ENCODE data around the gene PKNOX1. TPM values are rescaled to one million over a fixed set of nuclear protein-coding genes. Genes with fewer than 3 reads are reported as not detected.
A peak's percentile ranks its signal among the peaks of the same experiment; 100 is the strongest.

PKNOX1 gene
- polyA plus RNA-seq, 3 donors, result 9.2 to 11.8 (median 9.9) TPM

- no peak for DNase-seq
- Histone ChIP-seq H3K27ac (ENCODE audit: low read depth in 1 of 2, low read length in 2 of 2) (no peak overlapping the region), H2AFZ (ENCODE audit: insufficient read depth, low read depth, low read length, poor library complexity, severe bottlenecking) (no peak overlapping the region), H3K27me3 (ENCODE audit: control insufficient read depth in 2 of 2, insufficient read depth in 2 of 2, low read length in 2 of 2) (no peaks in the 10 kb centered on the region), H3K9ac (ENCODE audit: insufficient read depth, low read length, poor library complexity, severe bottlenecking) (no peak overlapping the region), H3K9me3 (replicated peaks in 1 of 2; ENCODE audit: control insufficient read depth in 1 of 2, insufficient read depth in 1 of 2, low read length in 2 of 2) (no peaks in the 10 kb centered on the region), H3K79me2 (ENCODE audit: insufficient read depth, low read length) (no peaks in the 10 kb centered on the region), H3K36me3 (replicated peaks in 1 of 2; ENCODE audit: control insufficient read depth in 1 of 2, insufficient read depth in 2 of 2, low read length in 2 of 2) (peaks cover 78 to 83% of the 10 kb centered on the region in 2 donors), H3K4me1 (ENCODE audit: control insufficient read depth in 1 of 2, insufficient read depth in 2 of 2, low read length in 2 of 2) (no peaks in the 10 kb centered on the region), H4K20me1 (ENCODE audit: insufficient read depth, low read length) (no peaks in the 10 kb centered on the region), H3K4me2 (replicated peaks; ENCODE audit: extremely low read depth, low read length, poor library complexity, severe bottlenecking) (no peak overlapping the region), H3K4me3 (replicated peaks in 1 of 3; ENCODE audit: low read depth in 2 of 3, low read length in 3 of 3) (no peak overlapping the region)
- Mint-ChIP-seq H3K4me3 (no peak overlapping the region), H3K4me1 (peaks cover 3% of the 10 kb centered on the region), H3K27ac (peak overlapping the region in 2 of 7 donors; percentile 27 to 57), H3K36me3 (peaks cover 79 to 90% of the 10 kb centered on the region in 2 donors), H3K9me3 (no peaks in the 10 kb centered on the region), H3K27me3 (ENCODE audit: low read depth in 3 of 3) (no peaks in the 10 kb centered on the region)
- WGBS (ENCODE audit: insufficient coverage), result 94% methylated on average over 5 of the region's 6 CpGs
- intact Hi-C loops (cut with micrococcal nuclease), result no loop called here
- TF ChIP-seq, protein P1, sequence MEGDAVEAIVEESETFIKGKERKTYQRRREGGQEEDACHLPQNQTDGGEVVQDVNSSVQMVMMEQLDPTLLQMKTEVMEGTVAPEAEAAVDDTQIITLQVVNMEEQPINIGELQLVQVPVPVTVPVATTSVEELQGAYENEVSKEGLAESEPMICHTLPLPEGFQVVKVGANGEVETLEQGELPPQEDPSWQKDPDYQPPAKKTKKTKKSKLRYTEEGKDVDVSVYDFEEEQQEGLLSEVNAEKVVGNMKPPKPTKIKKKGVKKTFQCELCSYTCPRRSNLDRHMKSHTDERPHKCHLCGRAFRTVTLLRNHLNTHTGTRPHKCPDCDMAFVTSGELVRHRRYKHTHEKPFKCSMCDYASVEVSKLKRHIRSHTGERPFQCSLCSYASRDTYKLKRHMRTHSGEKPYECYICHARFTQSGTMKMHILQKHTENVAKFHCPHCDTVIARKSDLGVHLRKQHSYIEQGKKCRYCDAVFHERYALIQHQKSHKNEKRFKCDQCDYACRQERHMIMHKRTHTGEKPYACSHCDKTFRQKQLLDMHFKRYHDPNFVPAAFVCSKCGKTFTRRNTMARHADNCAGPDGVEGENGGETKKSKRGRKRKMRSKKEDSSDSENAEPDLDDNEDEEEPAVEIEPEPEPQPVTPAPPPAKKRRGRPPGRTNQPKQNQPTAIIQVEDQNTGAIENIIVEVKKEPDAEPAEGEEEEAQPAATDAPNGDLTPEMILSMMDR (IDR thresholded peaks at IDR 0.05), result no peak
These were observed 46.4 kb downstream of the PKNOX1 start for GRCh38 chr21:43020771-43021170.

- H3K4me3 Mint-ChIP-seq, result no peak overlapping the region
- intact Hi-C loops (cut with micrococcal nuclease), result no loop called here
These were observed 46.8 kb downstream of the PKNOX1 start for GRCh38 chr21:43021191-43021590.

More at GRCh38 chr21:43021191-43021590, 46.8 kb downstream of the PKNOX1 start:
- Histone ChIP-seq H3K4me1 (ENCODE audit: control insufficient read depth in 1 of 2, insufficient read depth in 2 of 2, low read length in 2 of 2) (no peaks in the 10 kb centered on the region), H3K9ac (ENCODE audit: insufficient read depth, low read length, poor library complexity, severe bottlenecking) (no peak overlapping the region), H2AFZ (ENCODE audit: insufficient read depth, low read depth, low read length, poor library complexity, severe bottlenecking) (no peak overlapping the region), H3K27ac (ENCODE audit: low read depth in 1 of 2, low read length in 2 of 2) (no peak overlapping the region), H3K4me2 (replicated peaks; ENCODE audit: extremely low read depth, low read length, poor library complexity, severe bottlenecking) (no peak overlapping the region), H3K79me2 (ENCODE audit: insufficient read depth, low read length) (no peaks in the 10 kb centered on the region), H3K36me3 (replicated peaks in 1 of 2; ENCODE audit: control insufficient read depth in 1 of 2, insufficient read depth in 2 of 2, low read length in 2 of 2) (peaks cover 74 to 83% of the 10 kb centered on the region in 2 donors), H3K4me3 (replicated peaks in 1 of 3; ENCODE audit: low read depth in 2 of 3, low read length in 3 of 3) (no peak overlapping the region), H3K9me3 (replicated peaks in 1 of 2; ENCODE audit: control insufficient read depth in 1 of 2, insufficient read depth in 1 of 2, low read length in 2 of 2) (no peaks in the 10 kb centered on the region), H3K27me3 (ENCODE audit: control insufficient read depth in 2 of 2, insufficient read depth in 2 of 2, low read length in 2 of 2) (no peaks in the 10 kb centered on the region), H4K20me1 (ENCODE audit: insufficient read depth, low read length) (no peaks in the 10 kb centered on the region)
- Mint-ChIP-seq H3K27ac (peak overlapping the region in 1 of 7 donors; percentile 66), H3K4me1 (no peaks in the 10 kb centered on the region), H3K36me3 (peaks cover 78 to 89% of the 10 kb centered on the region in 2 donors), H3K27me3 (ENCODE audit: low read depth in 3 of 3) (no peaks in the 10 kb centered on the region), H3K9me3 (no peaks in the 10 kb centered on the region)
- TF ChIP-seq, protein P1 (IDR thresholded peaks at IDR 0.05), result no peak
- DNase-seq, result no peak
- WGBS (ENCODE audit: insufficient coverage), result 95% methylated on average over 9 of the region's 10 CpGs

All from CD14-positive monocyte (primary cell).